ENCODE data around the gene HES2.

DNA sequence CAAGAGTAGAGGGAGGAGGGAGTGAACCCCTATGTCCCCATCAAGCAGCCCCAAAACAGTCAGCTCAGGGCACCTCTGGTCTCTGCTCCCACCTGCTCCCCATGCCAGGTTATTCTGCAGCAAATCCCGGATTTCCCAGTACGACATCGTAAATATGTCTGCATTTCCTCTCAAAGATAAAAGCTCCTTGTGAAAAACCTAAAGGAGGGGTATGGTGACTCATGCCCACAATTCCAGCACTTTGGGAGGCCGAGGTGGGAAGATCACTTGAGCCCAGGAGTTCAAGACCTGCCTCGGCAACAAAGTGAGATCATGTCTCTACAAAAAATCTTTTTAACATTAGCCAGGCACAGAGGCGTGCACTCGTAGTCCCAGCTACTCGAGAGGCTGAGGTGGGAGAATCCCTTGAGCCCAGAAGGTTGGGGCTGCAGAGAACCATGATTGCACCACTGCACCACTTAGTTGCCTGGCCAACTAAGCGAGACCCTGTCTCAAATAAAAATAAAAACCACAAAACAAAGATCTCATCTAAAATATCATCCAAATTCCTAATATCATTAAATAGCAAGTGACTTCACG is 33.3 kb downstream of the HES2 start:
- TF ChIP-seq, protein P1, sequence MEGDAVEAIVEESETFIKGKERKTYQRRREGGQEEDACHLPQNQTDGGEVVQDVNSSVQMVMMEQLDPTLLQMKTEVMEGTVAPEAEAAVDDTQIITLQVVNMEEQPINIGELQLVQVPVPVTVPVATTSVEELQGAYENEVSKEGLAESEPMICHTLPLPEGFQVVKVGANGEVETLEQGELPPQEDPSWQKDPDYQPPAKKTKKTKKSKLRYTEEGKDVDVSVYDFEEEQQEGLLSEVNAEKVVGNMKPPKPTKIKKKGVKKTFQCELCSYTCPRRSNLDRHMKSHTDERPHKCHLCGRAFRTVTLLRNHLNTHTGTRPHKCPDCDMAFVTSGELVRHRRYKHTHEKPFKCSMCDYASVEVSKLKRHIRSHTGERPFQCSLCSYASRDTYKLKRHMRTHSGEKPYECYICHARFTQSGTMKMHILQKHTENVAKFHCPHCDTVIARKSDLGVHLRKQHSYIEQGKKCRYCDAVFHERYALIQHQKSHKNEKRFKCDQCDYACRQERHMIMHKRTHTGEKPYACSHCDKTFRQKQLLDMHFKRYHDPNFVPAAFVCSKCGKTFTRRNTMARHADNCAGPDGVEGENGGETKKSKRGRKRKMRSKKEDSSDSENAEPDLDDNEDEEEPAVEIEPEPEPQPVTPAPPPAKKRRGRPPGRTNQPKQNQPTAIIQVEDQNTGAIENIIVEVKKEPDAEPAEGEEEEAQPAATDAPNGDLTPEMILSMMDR (IDR thresholded peaks at IDR 0.05) = no peak
- TF ChIP-seq EP300 (IDR thresholded peaks at IDR 0.05) (no peak), POLR2A (IDR thresholded peaks at IDR 0.05) (no peak)
